ENCODE measurements around the gene RNF157. TPM values are rescaled to one million over a fixed set of nuclear protein-coding genes. Genes with fewer than 3 reads are reported as not detected.

RNF157 gene
- total and polyA plus RNA-seq, 9 of the 15 experiments (the other 6 are each of a cell fraction or from before 2014, with no cell fraction given): 8.1 to 31.7 (median 20.8) TPM

- no peak for TF ChIP-seq NFE2L1 (tag; IDR thresholded peaks at IDR 0.05; ENCODE audit: borderline replicate concordance, low read depth)
- TF ChIP-seq GATAD2B (IDR thresholded peaks at IDR 0.05; ENCODE audit: borderline replicate concordance): no peak
- TF ChIP-seq ZBED1 (IDR thresholded peaks at IDR 0.05): no peak
- no peak for TF ChIP-seq HIVEP1 (CRISPR knock-in tag; IDR thresholded peaks at IDR 0.05)
Observed at GRCh38 chr17:76155988-76156661, 84.2 kb downstream of the RNF157 start (continued).

GRCh38 chr17:76154936-76155845 is 85.1 kb downstream of the RNF157 start:
- H3K9ac ChIP-seq (ENCODE audit: insufficient read depth in 1 of 2, low read depth in 2 of 2, low read length in 2 of 2): no peak overlapping the region
- H3K9me3 ChIP-seq (replicated peaks; ENCODE audit: control insufficient read depth, insufficient read depth, low read depth, low read length): no peaks in the 10 kb centered on the region
- H3K27ac ChIP-seq (ENCODE audit: extremely low read depth, low read depth, low read length): no peak overlapping the region
- BruUV-seq (replicated peaks): no TSS peak
- H3K79me2 ChIP-seq (ENCODE audit: control insufficient read depth, insufficient read depth, low read length): no peaks in the 10 kb centered on the region
- H3K36me3 ChIP-seq (ENCODE audit: control insufficient read depth, insufficient read depth, low read length): peaks cover 80% of the 10 kb centered on the region
- POLR2A ChIA-PET: interaction anchor here (0.8 to 3.9 kb wide), 5 partner anchors 12 to 113 kb away, joined by 3 to 28 read pairs (median 6); partner anchors contain the start of gene FOXJ1
- H3K4me2 ChIP-seq (ENCODE audit: insufficient read depth, low read length): no peak overlapping the region
- H2AFZ ChIP-seq (ENCODE audit: low read depth, low read length): no peak overlapping the region
- no peak overlapping the region for H3K4me3 ChIP-seq
- no peaks in the 10 kb centered on the region for H3K4me1 ChIP-seq (replicated peaks in 1 of 2; ENCODE audit: control insufficient read depth in 2 of 2, insufficient read depth in 2 of 2, low read length in 2 of 2)
- H3K9me1 ChIP-seq (ENCODE audit: control insufficient read depth, insufficient read depth, low read length): no peaks in the 10 kb centered on the region
- in situ Hi-C loops (cut with MboI): no loop called here
- intact Hi-C loops (cut with micrococcal nuclease): no loop called here
- CTCF ChIA-PET (ENCODE audit: low intra/inter-chr PET ratio): interaction anchor here (0.7 kb wide), 1 partner anchor 32 kb away, joined by 3 read pairs; no protein-coding TSS in a partner anchor
- FAIRE-seq (no peak), DNase-seq (ENCODE audit: extremely low read depth in 1 of 4, low spot score in 3 of 4) (no peak), ATAC-seq (no peak)
- WGBS (ENCODE audit: insufficient coverage, low coverage, missing lambda C conversion rate): 84% methylated on average over 9 of the region's 10 CpGs
- TF ChIP-seq BRD4 (IDR thresholded peaks at IDR 0.05): no peak
- TF ChIP-seq NR2F6 (CRISPR knock-in tag; IDR thresholded peaks at IDR 0.05): no peak
- no peak for TF ChIP-seq HES1 (IDR thresholded peaks at IDR 0.05; ENCODE audit: low read depth)
- TF ChIP-seq ZFP1 (CRISPR knock-in tag; IDR thresholded peaks at IDR 0.05): no peak
- TF ChIP-seq CBX8 (IDR thresholded peaks at IDR 0.05; ENCODE audit: borderline replicate concordance, extremely low read depth, low read depth, low read length, poor library complexity, severe bottlenecking): no peak
- TF ChIP-seq NR3C1 (CRISPR knock-in tag; IDR thresholded peaks at IDR 0.05): no peak
- TF ChIP-seq ZNF699 (CRISPR knock-in tag; IDR thresholded peaks at IDR 0.05; ENCODE audit: insufficient replicate concordance): no peak
- no peaks in the 10 kb centered on the region for H3K27me3 ChIP-seq (ENCODE audit: control insufficient read depth in 2 of 2, insufficient read depth in 2 of 2, low read length in 2 of 2)
- no peaks in the 10 kb centered on the region for H4K20me1 ChIP-seq (replicated peaks; ENCODE audit: control insufficient read depth, insufficient read depth, low read length)
